RWPE2 (cell line): ENCODE data around the gene SHISA9.

ENCODE experiments used
- ATAC-seq: fragments of 200-7000 bp; cut with Tn5 transposase; 3 replicates; pipeline ENCODE4 v1.9.1; 2021; ENCODE audit warnings: low read depth
- DNase-seq: peaks from one replicate; pipeline ENCODE4 v3.0.0-alpha.2; 2020; ENCODE audit warnings: low spot score
- H3K27ac ChIP-seq: fragments of 450-650 bp; 2 replicates; pipeline ENCODE4 v1.5.1; 2017; ENCODE audit warnings: mild to moderate bottlenecking; ENCODE audit not compliant: poor library complexity, severe bottlenecking
- H3K27me3 ChIP-seq: fragments of 250-450 bp; sonication (Bioruptor Pico); 2 replicates; pipeline ENCODE4 v1.5.1; 2021; ENCODE audit warnings: mild to moderate bottlenecking, moderate library complexity; ENCODE audit not compliant: insufficient read depth, poor library complexity, severe bottlenecking
- H3K36me3 ChIP-seq: fragments of 250-450 bp; sonication (Bioruptor Pico); 2 replicates; pipeline ENCODE4 v1.5.1; 2020; ENCODE audit warnings: low read depth, mild to moderate bottlenecking, moderate library complexity
- H3K4me1 ChIP-seq: fragments of 250-450 bp; sonication (Bioruptor Pico); 2 replicates; pipeline ENCODE4 v1.5.1; 2021; ENCODE audit warnings: mild to moderate bottlenecking, moderate library complexity; ENCODE audit not compliant: insufficient read depth, poor library complexity, severe bottlenecking
- H3K4me3 ChIP-seq: fragments of 250-450 bp; sonication (Bioruptor Pico); 2 replicates; pipeline ENCODE4 v1.5.1; 2021; ENCODE audit warnings: mild to moderate bottlenecking, moderate library complexity; ENCODE audit not compliant: severe bottlenecking
- H3K9me3 ChIP-seq: fragments of 250-450 bp; sonication (Bioruptor Pico); 2 replicates; pipeline ENCODE4 v1.5.1; 2021; ENCODE audit warnings: mild to moderate bottlenecking, moderate library complexity; ENCODE audit not compliant: severe bottlenecking
- TF ChIP-seq, protein P1 (sequence below): fragments of 450-650 bp; IDR thresholded peaks from one replicate; pipeline ENCODE4 v1.5.1; 2017; ENCODE audit warnings: mild to moderate bottlenecking, moderate library complexity; ENCODE audit not compliant: poor library complexity, severe bottlenecking

The SHISA9 gene

DNA sequence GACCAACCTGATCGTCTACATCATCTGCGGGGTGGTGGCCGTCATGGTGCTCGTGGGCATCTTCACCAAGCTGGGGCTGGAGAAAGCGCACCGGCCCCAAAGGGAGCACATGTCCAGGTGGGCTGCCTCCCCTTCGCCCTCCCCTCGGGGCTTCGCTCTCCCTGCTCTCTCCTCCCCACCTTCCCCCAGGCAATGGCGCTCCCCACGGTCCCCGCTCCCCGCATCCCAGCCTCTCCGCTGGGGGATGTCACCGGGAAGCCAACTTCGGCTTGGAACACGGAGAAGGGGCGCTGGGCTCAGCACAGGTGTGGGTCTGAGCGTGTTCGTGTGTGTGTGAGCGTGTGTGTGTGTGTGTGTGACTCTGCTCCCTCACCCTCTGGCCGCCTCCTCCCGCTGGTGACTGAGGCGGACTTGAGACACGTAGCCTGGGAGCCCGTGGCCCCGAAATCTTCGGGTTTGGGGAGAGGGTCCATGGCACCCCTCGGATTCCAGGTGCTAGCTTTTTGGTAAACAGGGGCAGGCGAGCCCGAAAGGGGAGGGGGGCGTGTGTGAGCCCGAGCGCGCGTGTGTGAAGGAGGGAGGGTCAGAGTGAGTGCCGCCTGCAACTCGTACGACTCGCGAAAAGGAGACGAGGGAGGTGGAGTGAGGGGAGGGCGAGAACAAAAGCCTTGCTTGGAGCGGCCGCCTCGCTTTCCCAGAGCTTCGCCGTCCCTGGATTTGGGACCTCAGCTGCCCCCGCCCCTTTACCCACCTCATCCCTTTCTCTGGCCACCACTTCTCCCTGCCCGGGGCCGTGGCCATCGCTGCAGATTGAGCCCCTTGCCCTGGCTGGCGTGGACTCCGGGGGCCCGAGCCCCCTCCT lies 1.3 kb downstream of the SHISA9 start:
- H3K27ac ChIP-seq, result no peak overlapping the region

DNA sequence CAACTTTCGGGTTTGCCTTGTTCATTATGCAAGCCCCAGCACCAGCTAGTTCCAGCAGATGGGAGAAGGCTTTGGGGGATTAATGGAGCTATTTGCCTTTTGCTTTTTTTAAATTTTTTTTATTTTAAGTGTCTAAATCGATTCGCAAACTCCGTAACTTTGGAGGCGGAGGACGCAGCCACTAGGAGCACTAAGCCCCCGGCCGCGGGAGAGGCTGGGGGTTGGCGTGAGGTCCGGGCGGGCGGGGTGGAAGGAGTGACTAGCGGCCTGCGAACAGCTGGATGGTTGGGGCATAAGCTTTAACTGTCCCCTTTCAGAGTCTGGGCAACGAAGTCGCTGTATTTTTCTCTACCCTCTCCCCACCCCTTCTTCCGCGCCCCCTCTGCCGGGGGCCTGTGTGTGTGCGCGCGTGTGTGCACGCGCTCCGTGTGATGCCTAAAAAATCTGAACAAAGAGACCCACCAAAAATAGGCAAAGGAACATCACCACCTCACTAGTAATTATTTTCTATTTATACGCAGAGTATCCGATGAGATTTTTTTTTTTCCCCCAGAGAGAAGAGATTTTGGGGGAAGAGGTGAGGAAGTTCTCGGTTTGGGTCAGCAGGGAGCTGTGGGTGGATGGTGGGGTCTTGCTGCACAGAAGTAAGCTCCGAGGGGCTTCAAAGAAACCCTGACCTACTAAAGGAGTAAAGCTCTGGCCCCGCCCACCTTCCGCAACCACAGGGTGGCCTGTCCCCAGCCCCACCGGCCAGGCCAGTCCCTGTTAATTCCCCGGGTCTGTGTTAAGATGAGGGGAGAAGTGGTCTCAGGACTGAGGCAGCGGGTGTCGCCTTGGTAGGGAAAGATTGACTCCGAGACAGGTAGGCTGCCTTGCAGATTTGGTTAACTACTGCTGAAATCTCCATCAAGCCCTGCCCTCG lies 2.3 kb downstream of the SHISA9 start:
- H3K9me3 ChIP-seq, result no peaks in the 10 kb centered on the region
- H3K4me1 ChIP-seq, result no peaks in the 10 kb centered on the region
- H3K4me3 ChIP-seq, result peak overlapping the region; percentile 27
- H3K36me3 ChIP-seq, result no peaks in the 10 kb centered on the region
- no peak overlapping the region for H3K27ac ChIP-seq
- peaks cover 49% of the 10 kb centered on the region for H3K27me3 ChIP-seq
- DNase-seq (no peak), ATAC-seq (no peak)
- TF ChIP-seq, protein P1, sequence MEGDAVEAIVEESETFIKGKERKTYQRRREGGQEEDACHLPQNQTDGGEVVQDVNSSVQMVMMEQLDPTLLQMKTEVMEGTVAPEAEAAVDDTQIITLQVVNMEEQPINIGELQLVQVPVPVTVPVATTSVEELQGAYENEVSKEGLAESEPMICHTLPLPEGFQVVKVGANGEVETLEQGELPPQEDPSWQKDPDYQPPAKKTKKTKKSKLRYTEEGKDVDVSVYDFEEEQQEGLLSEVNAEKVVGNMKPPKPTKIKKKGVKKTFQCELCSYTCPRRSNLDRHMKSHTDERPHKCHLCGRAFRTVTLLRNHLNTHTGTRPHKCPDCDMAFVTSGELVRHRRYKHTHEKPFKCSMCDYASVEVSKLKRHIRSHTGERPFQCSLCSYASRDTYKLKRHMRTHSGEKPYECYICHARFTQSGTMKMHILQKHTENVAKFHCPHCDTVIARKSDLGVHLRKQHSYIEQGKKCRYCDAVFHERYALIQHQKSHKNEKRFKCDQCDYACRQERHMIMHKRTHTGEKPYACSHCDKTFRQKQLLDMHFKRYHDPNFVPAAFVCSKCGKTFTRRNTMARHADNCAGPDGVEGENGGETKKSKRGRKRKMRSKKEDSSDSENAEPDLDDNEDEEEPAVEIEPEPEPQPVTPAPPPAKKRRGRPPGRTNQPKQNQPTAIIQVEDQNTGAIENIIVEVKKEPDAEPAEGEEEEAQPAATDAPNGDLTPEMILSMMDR, result no peak

More for the DNA sequence above, 1.3 kb downstream of the SHISA9 start:
- ATAC-seq (no peak), DNase-seq (no peak)
- H3K4me3 ChIP-seq, result peak overlapping the region; percentile 27
- peaks cover 49% of the 10 kb centered on the region for H3K27me3 ChIP-seq
- TF ChIP-seq, protein P1, result no peak
- H3K9me3 ChIP-seq, result no peaks in the 10 kb centered on the region
- no peaks in the 10 kb centered on the region for H3K4me1 ChIP-seq
- no peaks in the 10 kb centered on the region for H3K36me3 ChIP-seq

DNA sequence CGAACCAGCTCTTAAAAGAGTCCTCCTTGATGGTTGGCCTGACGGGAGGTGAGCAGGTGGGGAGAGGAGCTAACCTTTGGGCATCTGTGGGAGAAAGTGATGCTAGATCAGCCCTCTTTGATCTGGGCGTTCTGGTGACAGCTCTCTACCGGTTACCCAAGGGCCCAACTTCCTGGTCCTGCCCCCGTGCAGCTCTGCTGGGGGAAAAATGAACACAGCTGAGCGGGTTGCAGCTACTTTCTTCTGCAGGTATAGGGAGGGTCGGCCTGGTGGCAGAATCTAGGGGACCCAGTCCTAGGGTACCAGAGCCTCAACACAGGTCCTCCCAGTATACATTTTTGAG lies 2.9 kb downstream of the SHISA9 start:
- TF ChIP-seq, protein P1, result no peak
- ATAC-seq, result no peak
- Histone ChIP-seq H3K36me3 (no peaks in the 10 kb centered on the region), H3K4me3 (no peak overlapping the region), H3K27ac (no peak overlapping the region), H3K27me3 (peaks cover 49% of the 10 kb centered on the region), H3K9me3 (no peaks in the 10 kb centered on the region), H3K4me1 (no peaks in the 10 kb centered on the region)
- no peak for DNase-seq

DNA sequence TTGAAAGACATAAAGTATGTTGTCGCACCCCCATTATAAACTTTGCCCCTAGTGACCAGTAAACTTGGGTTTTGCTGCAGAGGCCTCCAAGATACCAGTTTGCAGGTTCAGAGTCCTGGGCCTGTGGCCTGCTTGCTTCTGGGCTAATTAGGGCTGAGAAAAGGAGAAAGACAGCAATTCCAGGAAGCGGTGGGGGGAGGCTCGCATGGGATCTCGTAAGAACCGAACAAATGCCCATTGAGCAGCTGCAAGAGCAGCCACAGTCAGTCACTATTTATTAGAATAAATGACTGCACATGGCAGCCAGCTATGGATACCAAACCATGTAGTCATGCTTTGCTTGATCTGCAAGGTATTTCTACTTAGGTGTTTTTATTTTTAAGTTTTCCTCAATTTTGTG lies 4.9 kb downstream of the SHISA9 start:
- DNase-seq (no peak), ATAC-seq (no peak)
- no peaks in the 10 kb centered on the region for H3K36me3 ChIP-seq
- TF ChIP-seq, protein P1, result no peak
- peaks cover 34% of the 10 kb centered on the region for H3K27me3 ChIP-seq
- no peak overlapping the region for H3K27ac ChIP-seq
- no peaks in the 10 kb centered on the region for H3K4me1 ChIP-seq
- H3K9me3 ChIP-seq, result no peaks in the 10 kb centered on the region
- H3K4me3 ChIP-seq, result no peak overlapping the region
